ENCODE data around the gene IPPK.
"Not testable (repeated sequence)": the region's sequence is repeated elsewhere in the genome, so short reads cannot be mapped to it uniquely, and the experiment has no call there.

Gene IPPK

DNA sequence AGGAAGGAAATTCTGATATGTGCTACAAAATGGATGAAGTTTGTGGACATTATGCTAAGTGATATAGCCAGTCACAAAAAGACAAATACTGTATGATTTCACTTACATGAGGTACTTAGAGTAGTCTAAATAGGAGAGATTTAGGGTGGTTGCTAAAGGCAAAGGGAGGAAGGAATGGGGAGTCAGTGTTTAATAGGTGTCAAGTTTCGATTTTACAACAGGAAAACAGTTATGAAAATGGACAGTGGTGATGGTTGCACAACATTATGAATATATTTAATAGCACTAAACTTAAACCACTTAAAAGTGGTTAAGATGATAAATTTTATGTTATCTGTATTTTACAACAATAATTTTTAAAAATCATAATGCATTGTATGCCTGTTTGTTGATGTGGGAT, 93.8 kb downstream of the IPPK start:
- TF ChIP-seq, protein P1, sequence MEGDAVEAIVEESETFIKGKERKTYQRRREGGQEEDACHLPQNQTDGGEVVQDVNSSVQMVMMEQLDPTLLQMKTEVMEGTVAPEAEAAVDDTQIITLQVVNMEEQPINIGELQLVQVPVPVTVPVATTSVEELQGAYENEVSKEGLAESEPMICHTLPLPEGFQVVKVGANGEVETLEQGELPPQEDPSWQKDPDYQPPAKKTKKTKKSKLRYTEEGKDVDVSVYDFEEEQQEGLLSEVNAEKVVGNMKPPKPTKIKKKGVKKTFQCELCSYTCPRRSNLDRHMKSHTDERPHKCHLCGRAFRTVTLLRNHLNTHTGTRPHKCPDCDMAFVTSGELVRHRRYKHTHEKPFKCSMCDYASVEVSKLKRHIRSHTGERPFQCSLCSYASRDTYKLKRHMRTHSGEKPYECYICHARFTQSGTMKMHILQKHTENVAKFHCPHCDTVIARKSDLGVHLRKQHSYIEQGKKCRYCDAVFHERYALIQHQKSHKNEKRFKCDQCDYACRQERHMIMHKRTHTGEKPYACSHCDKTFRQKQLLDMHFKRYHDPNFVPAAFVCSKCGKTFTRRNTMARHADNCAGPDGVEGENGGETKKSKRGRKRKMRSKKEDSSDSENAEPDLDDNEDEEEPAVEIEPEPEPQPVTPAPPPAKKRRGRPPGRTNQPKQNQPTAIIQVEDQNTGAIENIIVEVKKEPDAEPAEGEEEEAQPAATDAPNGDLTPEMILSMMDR (IDR thresholded peaks at IDR 0.05; ENCODE audit: low read depth, low read length) = no peak
- DNase-seq (ENCODE audit: low read depth, low spot score) = no peak
- in situ Hi-C loops (cut with HindIII; ENCODE audit: low sequenced_read_pairs) = no loop called here
- no peak overlapping the region for H3K4me3 ChIP-seq (ENCODE audit: low read depth, low read length)

DNA sequence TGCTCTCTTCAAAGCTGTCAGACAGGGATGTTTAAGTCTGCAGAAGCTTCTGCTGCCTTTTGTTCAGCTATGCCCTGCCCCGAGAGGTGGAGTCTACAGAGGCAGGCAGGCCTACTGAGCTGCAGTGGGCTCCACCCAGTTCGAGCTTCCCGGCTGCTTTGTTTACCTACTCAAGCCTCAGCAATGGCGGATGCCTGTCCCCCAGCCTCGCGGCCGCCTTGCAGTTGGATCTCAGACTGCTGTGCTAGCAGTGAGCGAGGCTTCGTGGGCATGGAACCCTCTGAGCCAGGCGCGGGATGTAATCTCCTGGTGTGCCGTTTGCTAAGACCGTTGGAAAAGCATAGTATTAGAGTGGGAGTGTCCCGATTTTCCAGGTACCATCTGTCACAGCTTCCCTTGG, 96.3 kb downstream of the IPPK start:
- H3K4me3 ChIP-seq (ENCODE audit: low read depth, low read length); in situ Hi-C loops (cut with HindIII; ENCODE audit: low sequenced_read_pairs); DNase-seq (ENCODE audit: low read depth, low spot score): not testable (repeated sequence)

DNA sequence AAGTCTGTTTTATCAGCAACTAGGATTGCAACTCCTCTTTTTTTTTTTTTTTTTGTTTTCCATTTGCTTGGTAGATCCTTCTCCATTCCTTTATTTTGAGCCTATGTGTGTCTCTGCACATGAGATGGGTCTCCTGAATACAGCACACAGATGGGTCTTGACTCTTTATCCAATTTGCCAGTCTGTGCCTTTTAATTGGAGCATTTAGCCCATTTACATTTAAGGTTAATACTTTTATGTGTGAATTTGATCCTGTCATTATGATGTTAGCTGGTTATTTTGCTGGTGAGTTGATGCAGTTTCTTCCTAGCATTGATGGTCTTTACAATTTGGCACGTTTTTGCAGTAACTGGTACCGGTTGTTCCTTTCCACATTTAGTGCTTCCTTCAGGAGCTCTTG, 98.1 kb downstream of the IPPK start:
- in situ Hi-C loops (cut with HindIII; ENCODE audit: low sequenced_read_pairs); DNase-seq (ENCODE audit: low read depth, low spot score); H3K4me3 ChIP-seq (ENCODE audit: low read depth, low read length): not testable (repeated sequence)

DNA sequence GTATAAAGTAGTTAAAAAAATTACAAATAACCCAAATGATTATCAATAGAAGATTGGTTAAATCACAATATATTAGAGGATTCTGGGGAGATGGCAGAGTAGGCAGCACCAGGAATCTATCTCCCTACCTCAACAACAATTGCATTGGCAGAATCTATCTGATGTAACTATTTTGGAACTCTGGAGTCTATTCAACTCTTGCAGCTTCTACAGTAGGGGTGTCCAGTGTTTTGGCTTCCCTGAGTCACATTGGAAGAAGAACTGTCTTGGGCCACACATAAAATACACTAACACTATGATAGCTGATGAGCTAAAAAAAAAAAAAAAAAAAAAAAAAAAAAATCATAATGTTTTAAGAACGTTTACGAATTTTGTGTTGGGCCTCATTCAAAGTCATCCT, 104.9 kb downstream of the IPPK start:
- in situ Hi-C loops (cut with HindIII; ENCODE audit: low sequenced_read_pairs) = no loop called here
- TF ChIP-seq, protein P1 (IDR thresholded peaks at IDR 0.05; ENCODE audit: low read depth, low read length) = no peak
- no peak overlapping the region for H3K4me3 ChIP-seq (ENCODE audit: low read depth, low read length)
- DNase-seq (ENCODE audit: low read depth, low spot score) = peak; percentile 44

DNA sequence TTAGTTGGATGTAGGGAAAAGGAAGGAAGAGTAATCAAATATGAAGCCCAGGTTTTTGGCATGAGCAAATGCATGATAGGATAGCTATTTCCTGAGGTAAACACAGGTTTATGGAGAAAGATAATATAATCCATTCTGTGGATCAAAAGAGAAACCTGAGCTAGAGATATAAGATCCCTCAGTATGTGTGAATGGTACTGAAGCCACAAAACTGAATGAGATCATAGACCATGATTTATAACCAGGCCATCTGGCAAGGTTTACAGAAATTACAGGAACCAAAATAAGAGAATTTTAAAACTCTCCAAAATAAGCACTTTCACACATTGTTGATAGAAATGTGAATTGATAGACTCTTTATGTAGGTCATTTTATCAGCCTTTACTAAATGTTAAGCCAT, 105.4 kb downstream of the IPPK start:
- DNase-seq (ENCODE audit: low read depth, low spot score) = peak; percentile 82
- TF ChIP-seq, protein P1 (IDR thresholded peaks at IDR 0.05; ENCODE audit: low read depth, low read length) = no peak
- in situ Hi-C loops (cut with HindIII; ENCODE audit: low sequenced_read_pairs) = no loop called here
- no peak overlapping the region for H3K4me3 ChIP-seq (ENCODE audit: low read depth, low read length)
